CD14-positive monocyte (primary cell): ENCODE data around the gene OR6B1. TPM values are rescaled to one million over a fixed set of nuclear protein-coding genes. Genes with fewer than 3 reads are reported as not detected.

Experiments
- DNase-seq, 3 donors: peaks; one replicate each; pipeline ENCODE4 v3.0.0-alpha.2; 2011 to 2022
- H2AFZ ChIP-seq: 2 replicates; pipeline ENCODE4 v1.6.0; 2012; ENCODE audit warnings: mild to moderate bottlenecking, low read depth, low read length, inconsistent platforms; ENCODE audit not compliant: insufficient read depth, poor library complexity, severe bottlenecking
- H3K27ac ChIP-seq, 2 donors: 1 replicate in 1 of 2; 2 replicates in 1 of 2; pipeline ENCODE4 v1.5.1; 2012 to 2013; ENCODE audit warnings: low read length in 2 of 2, control low read depth in 1 of 2, inconsistent platforms in 1 of 2, low read depth in 1 of 2, mild to moderate bottlenecking in 1 of 2
- H3K27me3 ChIP-seq, 2 donors: one replicate each; pipeline versions ENCODE4 v1.6.0 to v1.6.1; 2011 to 2013; ENCODE audit warnings: low read length in 2 of 2; ENCODE audit not compliant: control insufficient read depth in 2 of 2, insufficient read depth in 2 of 2
- H3K36me3 ChIP-seq, 2 donors: replicated peaks in 1 of 2; 1 replicate in 1 of 2; 2 replicates in 1 of 2; pipeline versions ENCODE4 v1.5.1 to v1.6.1; 2012 to 2013; ENCODE audit warnings: low read length in 2 of 2, control low read depth in 1 of 2, inconsistent platforms in 1 of 2, mild to moderate bottlenecking in 1 of 2; ENCODE audit not compliant: insufficient read depth in 2 of 2, control insufficient read depth in 1 of 2
- H3K4me1 ChIP-seq, 2 donors: 1 replicate in 1 of 2; 2 replicates in 1 of 2; pipeline versions ENCODE4 v1.5.1 to v1.6.1; 2012 to 2013; ENCODE audit warnings: low read length in 2 of 2, control low read depth in 1 of 2, inconsistent platforms in 1 of 2, mild to moderate bottlenecking in 1 of 2, moderate library complexity in 1 of 2; ENCODE audit not compliant: insufficient read depth in 2 of 2, control insufficient read depth in 1 of 2
- H3K4me2 ChIP-seq: replicated peaks from 2 replicates; pipeline ENCODE3; 2012; ENCODE audit warnings: low read length, moderate library complexity, mild to moderate bottlenecking; ENCODE audit not compliant: poor library complexity, severe bottlenecking; ENCODE audit errors: extremely low read depth
- H3K4me3 ChIP-seq, 3 experiments: fragments of 200-600 bp in 1 of 3; sonication (generic) in 1 of 3; replicated peaks in 1 of 3; 1 replicate in 2 of 3; 2 replicates in 1 of 3; pipeline ENCODE4 v1.5.1; 2011 to 2013; ENCODE audit warnings: low read length in 3 of 3, mild to moderate bottlenecking in 3 of 3, control low read depth in 2 of 3, low read depth in 2 of 3, inconsistent platforms in 1 of 3, moderate library complexity in 1 of 3
- H3K79me2 ChIP-seq: 2 replicates; pipeline ENCODE4 v1.6.0; 2012; ENCODE audit warnings: mild to moderate bottlenecking, control low read depth, inconsistent platforms, low read length, moderate library complexity; ENCODE audit not compliant: insufficient read depth
- H3K9ac ChIP-seq: 2 replicates; pipeline ENCODE4 v1.6.0; 2017; ENCODE audit warnings: low read length, mild to moderate bottlenecking; ENCODE audit not compliant: insufficient read depth, poor library complexity, severe bottlenecking
- H3K9me3 ChIP-seq, 2 donors: replicated peaks in 1 of 2; 1 replicate in 1 of 2; 2 replicates in 1 of 2; pipeline versions ENCODE4 v1.5.1 to v1.6.1; 2012 to 2013; ENCODE audit warnings: low read length in 2 of 2, control low read depth in 1 of 2; ENCODE audit not compliant: control insufficient read depth in 1 of 2, insufficient read depth in 1 of 2
- H4K20me1 ChIP-seq: 2 replicates; pipeline ENCODE4 v1.6.0; 2012; ENCODE audit warnings: mild to moderate bottlenecking, low read length, control low read depth, moderate library complexity; ENCODE audit not compliant: insufficient read depth
- H3K27ac Mint-ChIP-seq, 7 donors: one replicate each; pipeline ENCODE4 v1.8.0; 2020; ENCODE audit warnings: mild to moderate bottlenecking in 7 of 7, mixed read lengths in 7 of 7, moderate library complexity in 6 of 7, inconsistent platforms in 2 of 7
- H3K27me3 Mint-ChIP-seq, 3 donors: one replicate each; pipeline ENCODE4 v1.8.0; 2021 to 2022; ENCODE audit warnings: low read depth in 3 of 3, mild to moderate bottlenecking in 3 of 3, mixed read lengths in 3 of 3, moderate library complexity in 3 of 3, inconsistent platforms in 1 of 3
- H3K36me3 Mint-ChIP-seq, 2 donors: one replicate each; pipeline ENCODE4 v1.8.0; 2020; ENCODE audit warnings: mixed read lengths in 2 of 2, inconsistent platforms in 1 of 2, mild to moderate bottlenecking in 1 of 2
- H3K4me1 Mint-ChIP-seq: one replicate; pipeline ENCODE4 v1.8.0; 2020; ENCODE audit warnings: mild to moderate bottlenecking, mixed read lengths
- H3K4me3 Mint-ChIP-seq, 2 donors: one replicate each; pipeline ENCODE4 v1.8.0; 2020; ENCODE audit warnings: mild to moderate bottlenecking in 2 of 2, mixed read lengths in 2 of 2, moderate library complexity in 1 of 2
- H3K9me3 Mint-ChIP-seq, 7 donors: one replicate each; pipeline ENCODE4 v1.8.0; 2020 to 2022; ENCODE audit warnings: mixed read lengths in 7 of 7, mild to moderate bottlenecking in 6 of 7, moderate library complexity in 6 of 7, inconsistent platforms in 2 of 7
- CTCF ChIP-seq: fragments of 200-600 bp; IDR thresholded peaks from one replicate; pipeline ENCODE4 v1.8.0; 2022; ENCODE audit warnings: antibody characterized with exemption, mild to moderate bottlenecking
- WGBS: methylation state at CpG from one replicate; pipeline ENCODE4 v1.1.5; 2013; ENCODE audit warnings: missing lambda C conversion rate; ENCODE audit not compliant: insufficient coverage; 5-methylcytosine and 5-hydroxymethylcytosine counted together
- intact Hi-C, 2 donors: fragments of 100-400 bp; cut with micrococcal nuclease; formaldehyde crosslinking; loops; one replicate each; pipeline versions ENCODE4 v1.15.0 to v1.15.1; 2023
- polyA plus RNA-seq, 3 donors: library from polyadenylated mRNA; depleted of rRNA in 1 of 3; unstranded in 2 of 3; stranded (reverse) in 1 of 3; fragments of 300-500 nt in 2 of 3; fragments of >200 nt in 1 of 3; fragmentation: Illumina TruSeq in 2 of 3; gene quantifications; 1 replicate in 2 of 3; 2 replicates in 1 of 3; pipeline ENCODE4 v1.2.3, GENCODE V29; 2012 to 2021

Gene OR6B1
- polyA plus RNA-seq, 3 donors = not detected

GRCh38 chr7:143973870-143974416 lies 26.2 kb upstream of the OR6B1 start:
- no peaks in the 10 kb centered on the region for H4K20me1 ChIP-seq

GRCh38 chr7:143974459-143974858 lies 25.7 kb upstream of the OR6B1 start:
- H3K9me3 Mint-ChIP-seq = peaks cover 0 to 5% (median 3%) of the 10 kb centered on the region in 7 donors
- H3K4me2 ChIP-seq = no peak overlapping the region
- DNase-seq = no peak
- no peak overlapping the region for H3K27ac ChIP-seq
- H3K36me3 Mint-ChIP-seq = no peaks in the 10 kb centered on the region
- H3K4me3 ChIP-seq = no peak overlapping the region
- H2AFZ ChIP-seq = no peak overlapping the region
- no CpG with 5 or more reads among the region's 4 CpGs for WGBS
- H3K4me1 ChIP-seq = no peaks in the 10 kb centered on the region
- peaks cover 1 to 3% (median 3%) of the 10 kb centered on the region in 3 donors for H3K27me3 Mint-ChIP-seq
- H3K4me3 Mint-ChIP-seq = no peak overlapping the region
- no peaks in the 10 kb centered on the region for H3K27me3 ChIP-seq
- H3K9me3 ChIP-seq = peaks cover 0 to 4% of the 10 kb centered on the region in 2 donors
- H4K20me1 ChIP-seq = no peaks in the 10 kb centered on the region
- H3K79me2 ChIP-seq = no peaks in the 10 kb centered on the region
- H3K9ac ChIP-seq = no peak overlapping the region
- intact Hi-C loops = no loop called here
- no peaks in the 10 kb centered on the region for H3K4me1 Mint-ChIP-seq
- no peaks in the 10 kb centered on the region for H3K36me3 ChIP-seq
- TF ChIP-seq CTCF = no peak
- no peak overlapping the region for H3K27ac Mint-ChIP-seq

More at GRCh38 chr7:143973870-143974416, 26.2 kb upstream of the OR6B1 start:
- H3K9me3 ChIP-seq = peaks cover 0 to 4% of the 10 kb centered on the region in 2 donors
- no peak for DNase-seq
- Mint-ChIP-seq H3K4me3 (no peak overlapping the region), H3K27ac (no peak overlapping the region), H3K9me3 (peaks cover 0 to 5% (median 4%) of the 10 kb centered on the region in 7 donors), H3K4me1 (no peaks in the 10 kb centered on the region), H3K27me3 (peaks cover 1 to 3% (median 3%) of the 10 kb centered on the region in 3 donors), H3K36me3 (no peaks in the 10 kb centered on the region)
- H3K4me2 ChIP-seq = no peak overlapping the region
- no peak for TF ChIP-seq CTCF
- no peak overlapping the region for H2AFZ ChIP-seq
- H3K79me2 ChIP-seq = no peaks in the 10 kb centered on the region
- no peak overlapping the region for H3K9ac ChIP-seq
- intact Hi-C loops = no loop called here
- no peak overlapping the region for H3K4me3 ChIP-seq
- WGBS = no CpG with 5 or more reads among the region's 4 CpGs
- no peaks in the 10 kb centered on the region for H3K4me1 ChIP-seq
- no peak overlapping the region for H3K27ac ChIP-seq
- no peaks in the 10 kb centered on the region for H3K36me3 ChIP-seq
- H3K27me3 ChIP-seq = no peaks in the 10 kb centered on the region
